NCI-H2107 (cell line): ENCODE data around the gene ADAMTS9.

Experiments used
- DNase-seq: peaks from one replicate; lab custom pipeline; 2025; lab: John Stamatoyannopoulos, UW

Gene ADAMTS9

GRCh38 chr3:64687781-64688604 is at the start of gene ADAMTS9:
TSS of gene ADAMTS9 (minus strand) at chr3:64688000. CDS start at chr3:64687657, 343 bp downstream.
- DNase-seq, result no peak

GRCh38 chr3:64732576-64732975 is 44.8 kb upstream of the ADAMTS9 start:
- DNase-seq, result no peak

- no peak for DNase-seq
Measured at GRCh38 chr3:64730681-64731080, 42.9 kb upstream of the ADAMTS9 start.

GRCh38 chr3:64728994-64729393 is 41.2 kb upstream of the ADAMTS9 start:
- no peak for DNase-seq

- no peak for DNase-seq
Measured at GRCh38 chr3:64728428-64728827, 40.6 kb upstream of the ADAMTS9 start.

GRCh38 chr3:64726414-64727090 is 38.8 kb upstream of the ADAMTS9 start:
- DNase-seq, result no peak

GRCh38 chr3:64718976-64719375 is 31.2 kb upstream of the ADAMTS9 start:
- no peak for DNase-seq

GRCh38 chr3:64717872-64718613 is 30.2 kb upstream of the ADAMTS9 start:
- DNase-seq, result no peak

GRCh38 chr3:64717411-64717810 is 29.6 kb upstream of the ADAMTS9 start:
- DNase-seq, result no peak

- no peak for DNase-seq
Measured at GRCh38 chr3:64716110-64716710, 28.4 kb upstream of the ADAMTS9 start.

GRCh38 chr3:64715211-64715982 is 27.6 kb upstream of the ADAMTS9 start:
- DNase-seq, result no peak

- no peak for DNase-seq
Measured at GRCh38 chr3:64708456-64708855, 20.7 kb upstream of the ADAMTS9 start.

GRCh38 chr3:64705946-64706345 is 18.1 kb upstream of the ADAMTS9 start:
- DNase-seq, result no peak

- DNase-seq, result no peak
Measured at GRCh38 chr3:64696896-64697295, 9.1 kb upstream of the ADAMTS9 start.

GRCh38 chr3:64694114-64694513 is 6.3 kb upstream of the ADAMTS9 start:
- DNase-seq, result no peak

- DNase-seq, result no peak
Measured at GRCh38 chr3:64693031-64693430, 5.2 kb upstream of the ADAMTS9 start.

- DNase-seq, result no peak
Measured at GRCh38 chr3:64691051-64691450, 3.3 kb upstream of the ADAMTS9 start.

- no peak for DNase-seq
Measured at GRCh38 chr3:64687086-64687780, 567 bp downstream of the ADAMTS9 start.

GRCh38 chr3:64686446-64686908 is 1.3 kb downstream of the ADAMTS9 start:
- DNase-seq, result no peak

GRCh38 chr3:64685800-64686445 is 1.9 kb downstream of the ADAMTS9 start:
- DNase-seq, result no peak
